NCI-H146 treated with DMSO at 0.1 percent for 48 hours (cell line): Measurements from ENCODE around the gene HSPA6.
"Not testable (repeated sequence)": the region's sequence is repeated elsewhere in the genome, so short reads cannot be mapped to it uniquely, and the experiment has no call there.

Experiments used
- DNase-seq: peaks from one replicate; lab custom pipeline; 2025; ENCODE audit not compliant: unreplicated experiment; lab: John Stamatoyannopoulos, UW

HSPA6 gene

GRCh38 chr1:161557506-161558450 lies 33.4 kb downstream of the HSPA6 start:
- DNase-seq: not testable (repeated sequence)

DNA sequence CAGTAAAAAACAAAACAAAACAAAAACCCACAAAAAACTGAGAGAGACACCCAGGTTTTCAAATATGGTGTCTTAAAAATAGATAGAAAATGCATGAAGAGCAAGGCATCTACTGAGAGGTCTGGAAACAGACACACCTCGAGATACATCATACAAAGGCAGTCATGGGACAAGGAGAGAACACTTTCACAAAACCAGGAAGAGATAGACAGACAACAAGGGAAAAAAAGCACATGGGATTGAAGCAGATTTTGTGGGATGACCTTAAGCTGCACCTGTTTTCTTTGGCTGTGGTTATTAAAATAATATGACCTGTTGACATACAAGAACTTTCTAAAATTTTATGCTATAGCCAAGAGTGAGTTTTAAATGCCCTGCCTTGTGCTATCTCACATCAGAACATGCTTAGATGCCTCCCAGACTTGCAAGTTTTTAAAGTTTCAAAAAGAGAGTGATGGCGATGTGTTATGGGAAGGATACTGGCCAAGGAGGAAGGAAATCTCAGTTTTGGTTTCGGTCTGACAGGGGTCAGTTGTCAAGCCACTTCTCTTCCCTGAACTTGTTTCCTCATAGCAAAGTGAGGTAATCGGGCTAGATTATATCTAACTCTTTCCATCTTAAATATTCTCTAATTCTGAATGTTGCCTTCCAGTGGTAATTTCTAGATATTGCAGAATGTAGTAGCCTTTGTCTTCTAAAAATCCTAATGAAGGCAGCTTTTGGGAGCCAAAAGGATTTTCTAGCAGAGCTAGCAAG lies 36.8 kb downstream of the HSPA6 start:
- DNase-seq: not testable (repeated sequence)

GRCh38 chr1:161562441-161562840 lies 38.1 kb downstream of the HSPA6 start:
- not testable (repeated sequence) for DNase-seq

- DNase-seq: not testable (repeated sequence)
Measured at GRCh38 chr1:161563522-161563921, 39.2 kb downstream of the HSPA6 start.

DNA sequence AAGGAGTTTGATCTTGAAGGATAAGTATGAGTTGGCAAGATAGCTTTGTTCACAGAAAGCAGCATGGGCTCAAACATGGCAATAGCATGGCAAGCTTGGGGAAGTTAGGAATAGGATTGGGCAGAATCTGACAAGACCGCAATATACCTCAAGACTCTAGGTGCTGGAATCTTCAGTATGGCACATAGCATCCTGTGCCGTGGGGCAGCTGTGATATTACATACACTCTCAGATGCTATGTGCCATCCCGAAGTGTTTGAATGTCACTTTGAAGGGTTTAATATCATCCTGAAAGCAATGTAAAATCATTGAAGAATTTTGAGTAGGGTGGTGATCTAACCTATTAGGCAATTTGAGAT lies 42.2 kb downstream of the HSPA6 start:
- DNase-seq: not testable (repeated sequence)

DNA sequence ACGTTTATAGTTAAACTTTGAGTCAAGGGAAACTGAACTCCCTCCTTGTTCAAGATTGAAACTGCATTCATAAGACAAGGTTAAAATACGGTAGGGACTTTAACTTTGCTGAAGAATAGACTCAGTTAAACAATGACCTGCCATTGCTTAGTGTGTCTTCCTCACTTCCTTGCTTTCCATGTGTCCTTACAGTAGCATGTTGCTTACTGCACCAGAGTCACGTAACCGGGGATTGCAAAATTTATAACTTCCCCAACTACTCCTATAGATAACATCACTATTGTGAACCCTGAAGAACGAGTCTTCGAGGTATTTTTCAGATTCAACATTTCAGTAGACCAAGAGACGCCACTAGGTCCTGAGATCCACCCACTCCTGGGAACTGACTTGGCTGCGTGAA lies 47.4 kb downstream of the HSPA6 start:
- not testable (repeated sequence) for DNase-seq
